SW 1271 (cell line): ENCODE data around the gene STK32C.
"Not testable (repeated sequence)": the region's sequence is repeated elsewhere in the genome, so short reads cannot be mapped to it uniquely, and the experiment has no call there.

ENCODE experiments used
- DNase-seq, 2 experiments: peaks; one replicate each; lab custom pipeline; 2025; lab: John Stamatoyannopoulos, UW

The STK32C gene

GRCh38 chr10:132230557-132231210, 77.1 kb downstream of the STK32C start:
- DNase-seq = no peak

DNA sequence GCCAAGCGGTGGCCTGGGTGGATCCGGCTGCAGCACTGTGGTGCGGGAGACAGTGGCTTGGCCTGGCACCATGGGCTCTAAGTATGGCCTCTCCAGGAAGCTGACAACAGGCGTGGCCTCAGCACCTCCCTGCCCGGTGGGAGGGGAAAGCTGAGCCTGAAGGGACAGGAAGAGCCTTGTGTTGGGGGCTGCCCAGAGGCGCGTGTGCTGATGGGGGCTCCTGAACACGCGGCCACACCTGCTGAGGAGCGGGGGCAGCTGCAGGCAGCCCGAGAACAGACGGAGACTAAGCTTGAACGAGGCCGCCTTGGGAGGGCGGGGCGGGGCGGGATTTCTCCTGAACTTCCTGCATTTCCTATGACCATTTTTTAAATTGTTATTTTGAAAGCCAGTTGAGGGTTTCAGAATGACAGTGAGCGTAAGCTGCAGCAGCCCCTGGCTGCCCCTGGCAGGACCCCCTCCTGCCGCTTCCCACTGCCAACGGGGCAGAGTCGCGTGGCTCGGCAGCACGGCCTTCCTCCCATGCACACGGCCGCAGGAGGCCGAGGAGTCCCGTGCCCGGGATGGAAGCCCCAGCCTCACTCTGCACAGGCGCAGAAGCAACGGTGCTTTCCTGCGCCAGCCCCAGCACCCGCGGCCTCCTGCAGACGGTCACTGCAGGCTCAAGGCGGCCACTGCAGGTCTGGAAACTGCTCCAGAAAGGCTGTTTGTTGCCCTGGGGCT, 77.8 kb downstream of the STK32C start:
- DNase-seq = no peak

DNA sequence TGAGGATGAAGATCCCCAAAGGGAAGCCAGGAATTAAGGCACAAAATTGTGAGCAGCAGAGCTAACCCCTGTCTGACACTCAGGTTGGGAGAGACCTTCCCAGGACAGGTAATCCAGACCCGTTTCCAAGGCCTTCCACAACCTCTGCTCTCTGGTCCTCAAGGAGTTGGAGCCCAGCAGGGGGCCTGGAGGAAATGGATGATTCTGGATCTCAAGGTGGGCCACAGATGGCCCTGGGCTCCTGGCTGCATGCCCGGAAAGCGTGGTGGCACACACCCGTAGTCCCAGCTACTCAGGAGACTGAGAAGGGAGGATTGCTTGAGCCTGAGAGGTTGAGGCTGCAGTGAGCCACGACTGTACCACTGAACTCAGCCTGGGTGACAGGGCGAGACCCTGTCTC, 78.7 kb downstream of the STK32C start:
- no peak for DNase-seq

- no peak for DNase-seq
Observed at GRCh38 chr10:132228616-132229015, 79.1 kb downstream of the STK32C start.

DNA sequence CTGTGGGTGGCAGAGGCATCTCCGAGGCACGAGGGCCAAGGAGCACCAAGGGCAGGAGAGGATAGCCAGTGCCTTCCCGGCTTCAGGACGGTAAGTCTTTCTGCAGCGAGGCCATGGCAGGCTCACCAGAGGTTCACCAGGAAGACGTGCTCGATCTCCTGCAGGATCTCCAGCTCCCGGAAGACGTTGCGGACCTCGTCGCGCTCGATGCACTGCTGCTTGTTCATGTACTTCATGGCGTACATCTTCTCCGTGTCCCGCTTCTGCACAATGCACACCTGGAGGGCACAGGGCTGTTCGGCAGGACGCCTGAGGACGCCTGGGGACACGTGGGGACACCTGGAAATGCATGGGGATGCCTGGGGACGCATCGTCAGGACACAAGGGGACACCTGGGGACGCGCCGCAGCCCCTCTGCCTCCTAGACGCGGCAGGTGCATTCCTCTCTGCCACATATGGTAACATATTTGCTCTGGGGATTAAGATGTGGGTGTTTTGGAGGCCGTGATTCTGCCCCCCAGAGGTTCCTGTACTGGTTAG, 79.8 kb downstream of the STK32C start:
- no peak for DNase-seq

DNA sequence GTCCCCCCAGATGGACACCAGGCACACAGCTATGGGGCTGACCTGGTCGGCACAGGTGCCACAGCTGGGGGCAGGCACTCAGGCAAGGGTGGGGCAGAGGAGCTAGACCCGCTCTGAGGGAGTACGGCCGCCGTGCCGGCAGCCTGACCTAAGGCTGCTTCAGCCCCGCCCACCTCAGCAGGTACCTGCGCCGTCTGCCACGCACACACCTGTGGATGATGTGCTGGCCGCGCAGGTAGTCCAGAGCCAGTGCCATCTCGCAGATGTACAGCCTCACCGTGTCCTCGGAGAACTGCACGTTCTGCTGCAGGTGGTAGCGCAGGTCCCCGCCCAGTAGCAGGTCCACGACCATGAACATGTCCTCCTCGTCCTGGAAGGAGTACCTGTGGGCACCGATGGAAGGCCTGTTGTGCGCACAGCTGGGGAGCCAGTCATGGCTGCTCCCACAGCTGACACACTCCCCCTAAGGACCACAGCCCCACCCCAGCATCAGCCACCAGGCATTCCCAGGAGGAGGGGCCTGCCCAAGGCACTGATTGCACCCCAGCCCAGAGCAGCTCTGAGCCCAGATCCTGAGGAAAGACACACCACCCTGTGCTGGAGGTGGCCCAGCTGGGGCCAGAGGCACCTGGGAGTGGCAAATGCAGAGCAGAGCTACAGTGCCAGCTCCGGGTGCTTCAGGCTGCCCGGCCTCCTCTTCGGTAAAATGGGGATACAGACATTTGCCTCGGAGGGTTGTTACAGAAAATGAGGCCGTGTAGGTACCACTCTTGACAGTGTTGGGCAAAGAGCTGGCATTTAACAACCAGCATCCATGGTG, 81.0 kb downstream of the STK32C start:
- no peak for DNase-seq

DNA sequence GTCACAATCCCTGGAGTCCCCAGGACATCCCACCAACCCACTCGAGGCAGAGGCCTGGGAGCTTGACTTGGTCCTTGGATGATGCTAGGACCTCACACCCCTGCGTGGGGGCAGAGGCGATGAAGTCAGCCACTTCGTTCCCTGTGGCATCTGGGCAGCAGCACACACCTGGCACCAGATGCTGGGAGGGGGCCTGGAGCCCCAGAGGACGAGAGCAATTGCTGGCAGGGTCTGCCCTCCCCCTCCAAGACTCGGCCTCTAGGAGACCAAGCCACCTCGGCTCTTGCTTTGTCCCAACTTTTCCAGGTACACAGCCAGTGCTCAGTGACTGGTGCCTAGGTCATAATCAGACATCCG, 81.9 kb downstream of the STK32C start:
- no peak for DNase-seq

DNA sequence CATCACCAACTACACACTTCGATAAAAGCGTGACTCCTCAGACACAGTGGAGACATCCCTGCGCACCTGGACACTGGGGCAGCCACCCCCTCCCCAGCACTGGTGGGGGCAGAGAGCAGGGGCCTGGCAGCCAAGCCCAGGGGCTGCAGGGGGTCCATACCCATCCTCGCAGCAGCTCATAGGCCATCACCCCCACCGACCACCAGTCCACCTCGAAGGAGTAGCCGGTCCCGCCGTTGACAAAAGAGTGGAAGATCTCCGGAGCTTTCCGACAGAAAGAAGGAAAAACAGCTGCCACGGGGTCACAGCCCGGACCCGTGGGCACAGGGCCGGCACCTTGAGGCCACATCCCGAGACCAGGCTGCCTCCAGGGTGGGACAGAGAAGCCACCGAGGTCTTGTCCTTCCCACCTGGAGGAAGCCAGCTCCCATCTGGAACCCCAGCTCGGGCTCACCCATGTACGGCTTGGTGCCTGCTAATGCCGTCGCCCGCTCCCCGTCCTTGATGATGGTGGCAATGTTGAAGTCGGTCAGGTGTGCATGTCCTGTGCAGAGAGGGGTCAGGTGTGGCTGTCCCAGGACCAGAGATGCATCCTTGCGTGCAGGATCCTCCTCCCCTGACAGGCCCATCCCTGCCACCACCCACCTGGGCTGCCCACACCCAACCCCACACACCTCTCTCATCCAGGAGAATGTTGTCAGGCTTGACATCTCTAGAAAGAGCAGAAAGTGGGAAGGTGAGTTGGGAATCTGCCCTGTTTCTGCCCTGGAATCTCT, 82.5 kb downstream of the STK32C start:
- DNase-seq = no peak

DNA sequence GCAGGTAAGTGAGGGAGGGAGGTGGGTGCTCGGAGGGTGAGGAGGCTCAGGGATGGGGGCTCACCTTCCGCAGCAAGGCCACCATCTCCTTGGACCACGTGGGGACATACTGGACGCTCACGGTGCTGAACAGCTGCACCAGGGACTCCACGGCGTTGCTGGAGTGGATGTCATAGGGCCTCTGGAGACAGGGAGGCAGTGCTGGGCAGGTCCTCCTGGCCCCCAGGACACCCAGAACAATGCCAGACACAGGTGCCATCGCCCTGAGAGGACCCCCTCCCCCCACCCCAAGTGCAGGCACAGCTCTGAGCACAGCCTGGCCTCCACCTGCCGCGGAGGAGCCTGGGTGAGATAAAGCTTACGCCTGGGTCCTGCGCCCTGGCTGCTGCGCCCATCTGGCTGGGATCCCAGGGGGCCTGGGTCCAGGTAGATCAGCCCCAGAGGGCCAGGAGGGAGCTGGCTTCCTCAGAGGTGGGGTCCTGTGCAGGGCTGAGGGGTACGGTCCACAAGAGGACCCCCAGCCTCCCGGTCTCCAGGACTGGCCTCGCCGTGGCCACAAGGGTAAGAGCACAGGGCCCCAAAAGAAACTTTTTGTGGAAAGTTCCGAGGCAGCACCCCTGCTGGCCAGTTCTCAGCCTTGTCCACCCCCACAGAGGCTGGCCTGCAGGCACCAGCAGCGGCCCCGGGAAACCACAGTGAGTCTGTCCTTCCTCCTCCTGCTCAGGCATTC, 83.2 kb downstream of the STK32C start:
- DNase-seq = no peak

GRCh38 chr10:132223611-132224342, 84.0 kb downstream of the STK32C start:
- no peak for DNase-seq

- peak in 1 of 2 experiments; percentile 52 for DNase-seq
Observed at GRCh38 chr10:132223156-132223590, 84.6 kb downstream of the STK32C start.

DNA sequence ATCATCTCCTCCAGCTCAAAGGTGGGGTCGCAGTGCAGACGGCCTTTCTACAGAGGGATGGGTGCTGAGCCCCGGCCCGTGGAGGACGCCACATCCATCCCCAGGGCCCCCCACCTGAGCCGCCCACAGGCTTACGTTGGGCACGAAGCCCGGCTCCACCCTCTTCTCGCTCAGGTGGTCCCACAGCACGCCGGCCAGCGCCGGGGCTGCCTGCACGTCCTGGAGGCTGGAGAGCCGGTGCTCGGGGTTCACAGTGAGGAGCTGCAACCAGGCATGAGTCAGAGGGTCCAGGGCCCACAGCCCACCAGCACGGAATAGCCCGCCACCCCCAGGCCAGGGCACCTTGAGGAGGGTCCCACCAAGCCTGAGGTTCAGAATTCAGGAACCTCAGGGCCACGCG, 85.0 kb downstream of the STK32C start:
- no peak for DNase-seq

- not testable (repeated sequence) for DNase-seq
Observed at GRCh38 chr10:132220996-132221395, 86.8 kb downstream of the STK32C start.

- DNase-seq = no peak
Observed at GRCh38 chr10:132220061-132220460, 87.7 kb downstream of the STK32C start.

DNA sequence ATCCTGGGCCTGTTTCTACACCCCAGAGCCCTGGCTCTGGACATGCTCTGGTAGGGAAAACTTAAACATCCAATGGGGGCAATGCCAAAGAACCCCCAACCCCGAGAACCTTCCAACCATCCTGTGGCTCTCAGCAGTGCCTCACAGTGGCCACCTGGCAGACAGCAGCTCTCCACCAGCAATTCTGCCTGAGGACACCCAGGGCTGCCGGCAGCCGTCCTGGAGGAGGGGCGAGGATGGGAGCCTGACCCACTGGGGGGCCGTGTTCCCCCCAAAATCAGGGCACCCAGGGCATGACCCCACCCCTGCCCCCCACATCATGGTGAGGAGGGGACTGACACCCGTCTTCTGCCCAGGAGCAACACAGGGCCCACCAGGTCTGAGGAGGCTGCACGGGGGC, 88.3 kb downstream of the STK32C start:
- DNase-seq = no peak

- DNase-seq = not testable (repeated sequence)
Observed at GRCh38 chr10:132216441-132216840, 91.3 kb downstream of the STK32C start.

DNA sequence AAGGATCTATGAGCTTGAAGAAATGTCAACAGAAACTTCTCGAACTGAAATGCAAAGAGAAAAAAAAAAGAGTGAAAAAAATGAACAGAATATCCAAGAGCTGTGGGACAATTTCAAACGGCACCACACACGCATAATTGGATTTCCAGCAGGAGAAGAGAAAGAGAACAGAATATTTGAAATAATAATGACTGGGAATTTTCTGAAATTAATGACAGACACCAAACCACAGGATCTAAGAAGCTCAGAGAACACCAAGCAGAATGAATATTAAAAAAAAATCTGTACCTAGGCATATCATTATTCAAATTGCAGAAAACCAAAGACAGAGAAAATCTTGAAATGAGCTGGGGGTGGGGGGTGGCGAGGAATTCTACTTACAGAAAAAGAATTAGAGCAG, 93.8 kb downstream of the STK32C start:
- no peak for DNase-seq

DNA sequence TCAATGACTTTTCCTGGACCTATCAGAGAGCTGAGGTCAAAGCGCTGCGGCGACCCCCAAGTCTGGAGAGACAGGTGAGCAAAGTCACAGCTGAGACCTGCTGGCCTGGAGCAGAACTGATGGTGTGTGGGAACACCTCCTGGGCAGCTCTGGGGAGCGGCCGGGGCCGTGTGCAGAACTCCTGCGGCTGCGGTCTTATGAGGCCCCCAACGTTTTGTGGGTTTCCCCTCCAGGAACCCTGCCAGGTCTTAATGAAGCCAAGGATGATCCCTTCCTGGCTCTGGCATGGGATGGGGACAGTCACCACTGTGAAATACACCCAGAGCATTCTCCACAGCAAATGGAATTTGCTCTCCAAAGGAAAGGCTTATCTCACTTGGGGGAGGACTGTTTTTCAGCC, 94.9 kb downstream of the STK32C start:
- no peak for DNase-seq

DNA sequence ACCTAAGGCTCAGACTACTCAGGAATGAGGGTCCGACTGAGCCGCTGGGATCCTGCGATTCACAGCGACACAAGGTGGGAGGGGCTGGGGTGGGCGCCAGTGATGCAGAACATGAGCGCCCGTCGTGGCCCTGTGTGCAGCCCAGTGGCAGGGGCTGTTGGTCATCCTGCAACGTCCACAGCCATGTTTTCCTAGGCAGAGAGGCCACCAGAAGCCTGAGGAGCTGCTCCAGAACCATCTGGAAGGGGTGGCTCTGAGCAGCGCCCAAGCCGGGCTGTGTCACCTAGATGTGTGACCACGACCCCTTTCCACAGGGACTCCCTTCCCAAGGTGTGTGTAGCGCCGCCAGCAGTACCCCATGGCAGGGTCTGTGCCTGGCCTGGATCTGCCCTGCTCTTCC, 96.5 kb downstream of the STK32C start:
- DNase-seq = no peak

DNA sequence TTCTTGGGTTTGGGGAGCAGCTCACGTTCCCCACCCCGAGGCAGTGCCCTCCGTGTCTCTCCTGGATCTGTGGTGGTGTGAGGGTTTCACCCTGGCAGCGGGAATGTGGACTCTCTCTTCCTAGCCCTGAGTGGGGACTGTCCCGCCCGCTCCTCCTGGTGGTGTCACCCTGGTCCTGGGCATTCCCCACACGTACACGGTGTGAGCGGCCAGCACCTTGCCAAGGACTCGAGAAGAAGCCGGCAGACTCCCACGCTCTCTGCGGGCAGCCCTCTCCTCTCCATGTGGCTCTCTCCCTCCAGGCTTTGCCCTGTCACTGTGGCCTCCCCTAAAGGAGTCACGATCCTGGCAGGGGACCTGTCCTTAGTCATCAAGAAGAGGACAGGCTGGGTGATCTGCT, 97.0 kb downstream of the STK32C start:
- DNase-seq = no peak
